PC-3 (cell line): ENCODE data around the gene CLDN20. TPM values are rescaled to one million over a fixed set of nuclear protein-coding genes. Genes with fewer than 3 reads are reported as not detected.

Source experiments
- ATAC-seq: fragments of 200-7000 bp; cut with Tn5 transposase; 2 replicates; pipeline ENCODE4 v1.9.1; 2020; ENCODE audit warnings: mild to moderate bottlenecking, moderate library complexity
- BruUV-seq: library from RNA; stranded (reverse); fragments of 400-500 nt; replicated peaks from 2 replicates; lab custom pipeline; 2021; lab: Mats Ljungman, UMichigan
- CTCF ChIA-PET: fragments of 300-600 bp; sonication (Branson Sonifier 250); formaldehyde crosslinking; loops from one replicate; lab custom pipeline; 2022; ENCODE audit warnings: antibody characterized with exemption; lab: Charles Lee
- POLR2A ChIA-PET: fragments of 300-600 bp; sonication (Branson Sonifier 250); formaldehyde crosslinking; loops from one replicate; lab custom pipeline; 2022; ENCODE audit warnings: antibody characterized with exemption; ENCODE audit not compliant: unreplicated experiment; lab: Charles Lee
- DNase-seq: peaks from one replicate; pipeline ENCODE4 v3.0.0-alpha.2; 2015
- H2AFZ ChIP-seq: fragments of 300-600 bp; sonication (generic); 2 replicates; pipeline ENCODE4 v1.6.0; 2016; ENCODE audit warnings: antibody characterized with exemption, low read length
- H3F3A ChIP-seq: fragments of 300-600 bp; sonication (generic); one replicate; pipeline ENCODE4 v1.6.0; 2017; ENCODE audit warnings: antibody characterized with exemption, low read length, control low read depth, mild to moderate bottlenecking; ENCODE audit not compliant: unreplicated experiment
- H3K27ac ChIP-seq: fragments of 300-600 bp; sonication (generic); 2 replicates; pipeline ENCODE4 v1.5.1; 2016; ENCODE audit warnings: mild to moderate bottlenecking, low read length
- H3K27me3 ChIP-seq: fragments of 300-600 bp; sonication (generic); 2 replicates; pipeline ENCODE4 v1.6.1; 2016; ENCODE audit warnings: low read length, mixed read lengths
- H3K36me3 ChIP-seq: fragments of 300-600 bp; sonication (generic); 2 replicates; pipeline ENCODE4 v1.6.1; 2016; ENCODE audit warnings: low read depth, mixed run types, low read length, mixed read lengths
- H3K4me1 ChIP-seq: fragments of 300-600 bp; sonication (generic); 2 replicates; pipeline ENCODE4 v1.5.1; 2016; ENCODE audit warnings: low read length; ENCODE audit not compliant: insufficient read depth
- H3K4me2 ChIP-seq: fragments of 300-600 bp; sonication (generic); 2 replicates; pipeline ENCODE4 v1.6.0; 2016; ENCODE audit warnings: low read length
- H3K4me3 ChIP-seq: fragments of 300-600 bp; sonication (generic); 2 replicates; pipeline ENCODE4 v1.5.1; 2016; ENCODE audit warnings: mild to moderate bottlenecking, low read length, mixed read lengths
- H3K79me2 ChIP-seq: fragments of 300-600 bp; sonication (generic); 2 replicates; pipeline ENCODE4 v1.6.1; 2017; ENCODE audit warnings: low read length, mixed read lengths
- H3K9ac ChIP-seq: fragments of 300-600 bp; sonication (generic); 2 replicates; pipeline ENCODE4 v1.6.0; 2016; ENCODE audit warnings: mild to moderate bottlenecking, low read length
- H3K9me2 ChIP-seq: fragments of 300-600 bp; sonication (generic); replicated peaks from 2 replicates; pipeline ENCODE4 v1.6.1; 2016; ENCODE audit warnings: mixed run types, low read length, mixed read lengths
- H3K9me3 ChIP-seq: fragments of 300-600 bp; sonication (generic); 2 replicates; pipeline ENCODE4 v1.6.1; 2016; ENCODE audit warnings: low read length, mixed read lengths
- H4K20me1 ChIP-seq: fragments of 300-600 bp; sonication (generic); 2 replicates; pipeline ENCODE4 v1.6.1; 2016; ENCODE audit warnings: low read length, mixed read lengths
- CTCF ChIP-seq: fragments of 300-600 bp; sonication (generic); conservative IDR thresholded peaks from 2 replicates; pipeline ENCODE4 v1.5.1; 2017; ENCODE audit warnings: antibody characterized with exemption, low read depth, mild to moderate bottlenecking, low read length
- EZH2 ChIP-seq: fragments of 300-600 bp; sonication (generic); IDR thresholded peaks from one replicate; pipeline ENCODE4 v1.6.1; 2017; ENCODE audit warnings: antibody characterized with exemption, mild to moderate bottlenecking, low read length; ENCODE audit not compliant: unreplicated experiment
- EZH2phosphoT487 ChIP-seq: fragments of 300-600 bp; sonication (generic); IDR thresholded peaks from 2 replicates; pipeline ENCODE4 v1.6.1; 2018; ENCODE audit warnings: mild to moderate bottlenecking, antibody characterized with exemption, low read length, borderline replicate concordance
- intact Hi-C: fragments of 100-400 bp; cut with micrococcal nuclease; formaldehyde crosslinking; loops from 2 replicates; pipeline ENCODE4 v1.9.0; 2023
- total RNA-seq: library from RNA; depleted of rRNA; stranded (reverse); fragments of >200 nt; gene quantifications from 2 replicates; pipeline ENCODE4 v1.2.3, GENCODE V29; 2014

CLDN20 gene
- total RNA-seq, 1 experiment from 2014 or later, result not detected

- peak; percentile 53 for ATAC-seq
- TSS peak; percentile 85 for BruUV-seq
- peak overlapping the region; percentile 84 for H3K27ac ChIP-seq
- peak; percentile 65 for DNase-seq
- H3K79me2 ChIP-seq, result peaks cover 29% of the 10 kb centered on the region
- intact Hi-C loops, result loop anchor here (2.0 to 10.0 kb wide), 3 partner anchors 38 to 1120 kb away; no protein-coding TSS in a partner anchor
- H2AFZ ChIP-seq, result peak overlapping the region; percentile 86
- H3K27me3 ChIP-seq, result no peaks in the 10 kb centered on the region
- H3K9ac ChIP-seq, result peak overlapping the region; percentile 95
- H3K36me3 ChIP-seq, result peaks cover 11% of the 10 kb centered on the region; the same call in 1 of the 2 replicates
- ChIA-PET CTCF (interaction anchor here (0.7 to 0.8 kb wide), 2 partner anchors 215 to 629 kb away, joined by 3 to 5 read pairs; no protein-coding TSS in a partner anchor), POLR2A (interaction anchor here (0.6 kb wide), 3 partner anchors 144 to 909 kb away, joined by 3 to 6 read pairs (median 4); no protein-coding TSS in a partner anchor)
- no peaks in the 10 kb centered on the region for H4K20me1 ChIP-seq
- TF ChIP-seq EZH2 (no peak), EZH2phosphoT487 (no peak), CTCF (no peak)
- H3K4me1 ChIP-seq, result peaks cover 31% of the 10 kb centered on the region
- peak overlapping the region; percentile 93 for H3K4me2 ChIP-seq
- H3K4me3 ChIP-seq, result peak overlapping the region; percentile 89
- H3F3A ChIP-seq, result no peaks in the 10 kb centered on the region
- no peaks in the 10 kb centered on the region for H3K9me2 ChIP-seq
- no peaks in the 10 kb centered on the region for H3K9me3 ChIP-seq
These were observed 51.1 kb downstream of the CLDN20 start for GRCh38 chr6:155314773-155315515.

- DNase-seq (no peak), ATAC-seq (no peak)
- Histone ChIP-seq H2AFZ (peak overlapping the region; percentile 86; the same call in 1 of the 2 replicates), H3K79me2 (peaks cover 29% of the 10 kb centered on the region), H3K4me1 (peaks cover 25% of the 10 kb centered on the region), H3K4me2 (peak overlapping the region; percentile 93), H3K4me3 (peak overlapping the region; percentile 89), H4K20me1 (no peaks in the 10 kb centered on the region), H3K9ac (peak overlapping the region; percentile 95), H3K9me2 (no peaks in the 10 kb centered on the region), H3K27ac (peak overlapping the region; percentile 84), H3K9me3 (no peaks in the 10 kb centered on the region), H3F3A (no peaks in the 10 kb centered on the region), H3K36me3 (peaks cover 11% of the 10 kb centered on the region; the same call in 1 of the 2 replicates), H3K27me3 (no peaks in the 10 kb centered on the region)
- CTCF ChIA-PET, result no interaction called here
- BruUV-seq, result no TSS peak
- TF ChIP-seq EZH2 (no peak), EZH2phosphoT487 (no peak), CTCF (no peak)
- intact Hi-C loops, result loop anchor here (2.0 to 10.0 kb wide), 3 partner anchors 39 to 1119 kb away; no protein-coding TSS in a partner anchor
- POLR2A ChIA-PET, result interaction anchor here (0.6 kb wide), 2 partner anchors 144 to 561 kb away, joined by 4 to 6 read pairs; no protein-coding TSS in a partner anchor
These were observed 51.7 kb downstream of the CLDN20 start for GRCh38 chr6:155315516-155315871.
